Brain pericyte (primary cell): ENCODE results near the gene IER5L.
"Not testable (repeated sequence)": the region's sequence is repeated elsewhere in the genome, so short reads cannot be mapped to it uniquely, and the experiment has no call there.

Experiments used
- DNase-seq: peaks from one replicate; pipeline ENCODE4 v3.0.0-alpha.2; 2012; ENCODE audit warnings: low read depth, low spot score

IER5L gene

DNA sequence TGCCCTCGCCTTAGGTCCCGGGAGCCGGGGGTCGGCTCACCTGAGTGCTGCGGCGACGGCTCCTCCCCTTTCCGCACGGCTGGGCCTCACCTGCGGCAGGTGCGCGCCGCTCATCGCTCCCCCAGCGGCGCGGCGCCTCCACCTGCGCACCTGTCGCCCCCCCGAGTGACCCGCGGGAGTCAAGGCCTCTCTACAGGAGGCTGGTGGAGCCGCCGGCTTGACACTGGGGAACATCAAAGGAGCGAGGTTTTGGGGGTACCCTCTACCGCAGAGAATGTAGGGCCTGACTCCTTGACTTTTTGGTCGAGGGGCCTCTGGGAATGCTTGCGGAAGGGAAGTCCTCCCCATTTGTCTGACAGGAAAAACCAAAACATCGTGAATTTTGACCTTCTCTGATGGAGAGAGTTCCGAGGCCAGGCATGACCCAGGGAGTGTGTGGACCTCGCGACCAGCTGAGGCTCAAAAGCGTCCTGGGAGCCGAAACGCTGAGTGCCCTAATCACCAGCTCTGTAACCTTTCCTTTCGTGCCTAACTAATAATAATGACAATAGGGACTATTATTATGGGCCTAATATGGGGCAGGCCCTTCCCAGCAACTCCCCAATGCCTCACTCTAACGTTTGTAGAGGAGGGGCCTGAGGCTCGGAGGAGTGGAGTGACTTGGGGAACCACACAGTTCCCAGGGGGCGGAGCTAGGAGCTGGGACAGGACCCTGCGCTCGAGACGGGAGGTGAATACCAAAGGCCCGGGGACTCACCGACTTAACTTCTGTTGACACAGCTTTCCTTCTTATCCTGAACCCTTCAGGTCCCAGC is 714 bp upstream of the IER5L start:
- no peak for DNase-seq

DNA sequence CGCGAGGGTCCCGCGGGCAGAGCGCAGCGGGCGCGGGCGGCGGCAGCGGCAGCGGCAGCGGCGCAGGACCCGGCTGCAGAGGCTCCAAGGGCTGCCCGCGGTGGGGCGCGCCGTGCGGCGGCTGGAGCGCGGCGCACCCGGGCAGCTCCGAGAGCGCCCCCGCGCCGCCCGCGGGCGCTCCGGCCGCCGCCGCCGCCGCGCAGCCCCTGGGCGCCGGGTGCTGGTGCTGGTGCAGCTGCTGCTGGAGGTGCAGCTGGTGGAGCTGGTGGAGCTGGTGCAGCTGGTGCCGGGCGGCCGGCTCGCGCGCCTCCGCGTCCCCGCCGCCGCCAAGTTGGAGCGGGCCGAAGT is 644 bp downstream of the IER5L start:
- no peak for DNase-seq

DNA sequence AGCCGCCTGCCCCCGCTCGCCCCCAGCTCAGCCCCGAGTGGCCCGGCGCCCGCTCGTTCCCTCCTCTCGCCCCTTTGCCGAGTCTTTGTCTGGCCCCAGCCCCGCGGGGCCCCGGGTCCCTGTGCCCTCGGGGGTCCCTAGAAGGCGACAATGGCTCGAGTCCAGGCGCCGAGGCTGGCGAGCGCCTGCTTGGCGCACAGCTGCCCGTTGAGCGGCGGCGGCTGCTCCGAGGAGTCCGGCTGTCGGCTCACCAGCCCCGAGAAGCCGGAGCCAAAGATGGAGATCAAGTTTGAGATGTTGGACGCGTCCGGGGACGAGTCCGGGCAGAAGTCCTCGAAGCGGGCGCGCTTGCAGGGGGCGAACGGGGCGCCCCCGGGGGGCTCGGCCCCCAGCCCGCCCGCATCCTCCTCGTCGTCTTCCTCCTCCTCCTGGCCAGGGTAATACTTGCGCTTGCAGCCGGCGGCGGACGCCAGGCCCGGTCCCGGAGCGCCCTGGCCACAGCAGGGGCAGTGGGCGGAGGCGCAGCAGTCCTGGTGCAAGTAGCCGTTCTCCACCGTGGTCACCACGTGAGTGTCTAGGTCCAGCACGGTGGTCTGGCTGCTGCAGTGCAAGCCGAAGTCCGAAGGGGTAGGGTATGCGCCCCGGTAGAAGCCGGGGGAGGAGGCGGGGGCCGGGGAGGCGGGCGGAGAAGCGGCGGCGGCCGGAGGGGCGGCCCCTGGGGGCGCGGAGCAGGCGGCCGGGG is 1.2 kb downstream of the IER5L start:
- no peak for DNase-seq

DNA sequence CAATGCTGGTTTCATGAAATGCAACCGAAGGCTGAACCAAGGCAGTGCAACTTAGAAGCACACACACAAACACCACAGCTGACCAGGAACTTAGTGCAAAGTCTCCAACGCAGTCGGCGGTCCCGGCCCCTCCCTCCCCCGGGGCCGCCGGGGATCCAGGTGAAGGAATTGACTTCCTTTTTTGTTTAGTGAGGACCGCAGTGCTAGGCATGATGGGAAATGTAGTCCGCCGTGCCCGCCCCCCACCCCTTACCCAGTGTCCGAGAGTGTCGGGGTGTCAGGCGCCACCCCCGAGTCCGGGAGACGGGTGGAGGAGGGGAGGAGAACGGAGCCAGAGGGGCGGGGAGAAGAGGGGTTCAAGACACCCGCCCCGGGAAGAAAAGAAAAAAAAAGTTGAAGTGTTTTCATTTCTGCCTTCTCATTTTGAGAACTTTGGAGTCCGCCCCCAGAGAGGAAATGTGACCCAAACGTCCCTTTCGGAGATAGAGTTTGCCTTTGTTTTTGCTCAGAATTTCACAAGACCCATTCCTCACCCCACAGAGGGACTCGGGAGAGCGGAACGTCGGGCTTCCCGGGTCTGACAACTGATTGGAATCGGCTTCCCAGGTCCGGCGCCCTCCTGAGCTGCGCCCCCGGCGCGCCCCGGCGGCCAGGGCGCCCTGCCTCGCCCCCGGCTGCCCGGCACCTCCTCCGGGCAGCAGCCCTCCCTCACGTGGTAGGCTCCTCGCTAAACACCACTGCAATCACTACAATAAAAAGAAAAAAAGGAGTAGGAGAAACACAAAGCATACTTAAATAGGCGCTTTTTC is 2.0 kb downstream of the IER5L start:
- DNase-seq: peak; percentile 68

DNA sequence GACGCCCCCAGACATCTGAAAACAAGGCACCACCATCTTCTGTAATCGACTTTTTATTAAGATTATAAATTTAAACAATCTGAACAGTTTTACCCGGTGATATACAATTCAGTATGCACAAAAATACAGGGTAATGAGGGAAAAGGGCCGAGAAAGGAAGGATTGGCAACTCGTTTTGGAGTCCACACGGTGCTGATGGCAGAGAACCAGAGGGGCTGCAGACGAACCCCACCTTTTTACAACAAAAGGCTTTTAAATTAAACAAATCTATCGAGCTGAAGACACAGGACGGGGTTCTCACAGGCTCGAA is 2.6 kb downstream of the IER5L start:
- DNase-seq: no peak

DNA sequence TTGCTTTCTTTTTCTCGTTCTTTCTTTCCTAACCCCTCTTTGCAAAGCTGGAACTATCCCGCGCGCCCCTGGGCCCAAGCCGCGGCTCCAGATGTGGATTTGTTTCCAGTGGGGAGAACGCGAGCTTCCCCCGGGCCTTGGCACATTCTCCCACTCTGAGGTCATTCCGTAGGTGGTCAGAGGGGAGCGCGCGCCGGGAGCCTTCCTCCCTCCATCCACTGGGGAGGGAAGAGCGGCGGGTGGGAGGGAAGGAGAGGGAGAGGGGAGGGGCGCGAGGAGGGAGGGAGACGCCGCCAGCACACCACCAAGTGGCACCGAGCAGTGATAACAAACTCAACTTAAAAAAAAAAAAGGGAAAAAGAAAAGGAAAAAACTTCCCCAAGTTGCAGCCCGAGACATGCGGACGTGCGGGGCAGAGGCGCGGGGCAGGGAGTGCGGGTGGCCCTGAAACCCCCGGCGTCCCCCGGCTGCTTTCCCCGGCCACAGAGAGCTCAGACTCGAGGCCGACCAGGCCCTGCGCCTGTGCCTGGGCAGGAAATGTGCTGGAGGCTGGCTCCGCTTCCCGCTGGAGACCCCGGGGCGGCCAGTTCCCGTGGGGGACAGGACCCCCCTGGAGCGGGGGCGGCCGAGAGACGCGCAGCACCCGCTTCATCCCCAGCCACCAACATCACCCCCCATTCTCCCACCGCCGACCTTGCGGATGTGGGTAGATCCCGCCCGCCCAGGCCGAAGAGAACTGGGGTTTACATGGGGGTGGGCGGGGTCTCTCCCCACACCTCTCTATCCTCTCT is 3.1 kb downstream of the IER5L start:
- DNase-seq: peak; percentile 52

DNA sequence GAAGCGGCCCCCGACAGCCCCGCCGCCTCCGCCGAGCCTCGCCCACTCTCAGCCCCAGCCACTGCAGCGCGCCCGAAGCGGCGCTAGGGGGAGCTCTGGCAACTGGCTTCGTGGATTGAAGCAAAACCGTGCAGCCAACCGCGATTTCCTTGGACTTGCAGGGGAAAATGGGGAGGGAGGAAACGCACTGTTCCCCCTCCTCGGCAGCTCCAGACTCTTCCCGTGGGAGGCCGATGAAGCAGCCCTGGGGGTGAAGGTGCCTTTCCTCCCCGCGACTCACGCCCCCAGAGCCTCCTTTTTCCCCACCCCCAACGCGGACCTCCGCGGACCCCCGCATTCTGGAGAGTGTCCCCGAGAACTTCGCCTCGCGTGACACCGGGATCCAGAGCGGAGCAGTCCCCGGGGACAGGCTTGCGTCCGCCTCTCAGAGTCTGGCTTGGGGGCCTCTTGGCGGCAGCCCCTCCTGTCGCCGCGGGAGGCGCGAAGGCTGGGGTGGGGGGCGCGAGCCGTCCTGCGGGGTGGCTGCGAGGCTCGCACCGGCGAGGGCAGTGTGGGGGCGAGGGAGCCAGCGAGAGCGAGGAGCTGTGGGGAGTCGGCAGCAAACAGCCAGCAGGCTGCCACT is 3.8 kb downstream of the IER5L start:
- peak; percentile 51 for DNase-seq

DNA sequence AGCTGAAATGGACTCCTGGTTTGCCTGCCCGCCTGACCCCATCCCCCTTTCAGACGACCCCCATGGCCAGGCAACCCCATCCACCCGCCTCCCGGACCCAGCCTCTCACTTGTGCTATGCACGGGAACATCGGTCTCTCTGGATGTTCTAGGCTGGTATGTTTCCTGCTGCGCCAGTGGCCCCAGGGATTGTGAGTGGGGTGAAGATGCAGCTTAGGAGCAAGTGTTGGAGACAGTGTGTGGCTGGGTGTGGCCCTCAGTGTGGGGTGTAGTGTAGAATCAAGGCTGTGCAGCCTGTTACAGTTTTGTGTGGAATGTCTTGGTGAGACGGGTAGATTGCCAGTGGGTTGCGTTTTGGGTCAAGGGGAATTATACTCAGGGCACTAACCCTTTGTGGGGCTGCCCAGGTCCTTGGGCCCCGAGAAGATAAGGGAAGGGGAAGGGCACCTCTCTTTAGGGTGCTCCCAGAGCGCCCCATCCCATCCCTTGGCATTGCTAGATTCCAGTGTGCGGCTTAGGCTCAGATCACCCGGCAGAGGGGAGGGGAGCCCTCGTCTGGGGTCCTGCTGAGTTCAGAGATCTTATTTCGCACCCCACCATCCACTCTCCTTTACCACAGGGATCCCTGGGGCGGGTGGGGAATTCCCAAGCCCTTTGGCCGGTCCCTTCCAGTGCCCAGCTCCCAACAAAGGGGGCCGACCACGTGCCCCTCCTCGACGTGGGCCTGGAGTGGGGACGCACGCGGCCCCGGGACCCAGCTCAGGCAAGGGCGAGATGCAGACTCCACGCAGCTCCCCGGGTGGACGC is 4.6 kb downstream of the IER5L start:
- no peak for DNase-seq

DNA sequence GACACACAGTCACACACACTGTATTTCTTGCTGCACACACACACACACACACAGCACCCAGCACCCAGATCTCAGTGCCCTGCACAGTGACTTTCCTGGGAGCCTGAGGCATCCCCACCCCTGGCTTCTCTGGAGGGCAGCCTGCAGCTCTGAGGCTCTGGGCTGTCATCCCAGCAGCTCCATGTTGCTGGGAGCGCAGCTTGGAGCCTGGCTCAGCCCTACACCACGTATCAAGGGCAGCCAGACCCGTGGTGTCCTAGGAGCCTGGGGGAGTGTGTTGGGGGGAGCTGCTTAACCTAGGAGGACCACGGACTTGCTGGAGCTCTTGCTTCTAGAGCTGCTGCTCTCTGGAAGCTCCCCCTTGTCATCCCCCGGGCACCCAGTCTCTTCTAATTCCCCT is 5.2 kb downstream of the IER5L start:
- DNase-seq: no peak

DNA sequence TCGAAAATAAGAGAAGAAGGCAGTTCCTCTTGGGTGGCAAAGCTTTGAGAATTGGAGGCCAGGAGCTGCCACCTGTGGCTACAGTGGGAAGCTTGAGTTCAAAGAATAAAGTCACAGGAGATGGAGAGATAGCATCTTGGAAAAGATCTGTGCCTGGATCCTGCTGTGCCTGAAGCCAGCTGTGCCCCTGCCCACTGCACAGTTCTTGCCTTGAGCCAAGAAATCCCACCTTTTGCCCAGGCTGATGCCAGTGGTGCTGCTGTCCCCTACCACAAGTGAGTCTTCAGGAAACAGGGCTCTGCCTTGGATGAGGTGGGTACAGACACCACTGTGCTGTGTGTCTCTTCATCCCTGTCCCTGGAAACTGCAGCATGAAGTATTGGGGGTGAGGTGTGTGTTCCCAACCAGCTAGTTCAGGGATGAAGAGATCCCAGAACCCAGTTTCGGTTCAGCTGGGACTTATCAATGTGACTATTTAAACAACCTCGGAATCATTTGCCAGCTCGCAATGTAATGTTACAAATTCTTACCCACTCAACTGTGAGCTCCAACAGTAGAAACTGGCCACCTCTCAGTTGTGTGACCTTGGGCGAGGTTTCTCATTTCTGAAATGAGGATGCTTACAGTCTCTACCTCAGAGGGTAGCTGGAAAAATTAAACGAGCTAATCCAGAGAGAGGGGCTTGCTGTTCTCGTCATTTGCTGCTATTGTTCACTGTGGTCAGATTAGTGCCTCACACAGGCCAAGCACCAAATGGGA is 5.9 kb downstream of the IER5L start:
- no peak for DNase-seq

DNA sequence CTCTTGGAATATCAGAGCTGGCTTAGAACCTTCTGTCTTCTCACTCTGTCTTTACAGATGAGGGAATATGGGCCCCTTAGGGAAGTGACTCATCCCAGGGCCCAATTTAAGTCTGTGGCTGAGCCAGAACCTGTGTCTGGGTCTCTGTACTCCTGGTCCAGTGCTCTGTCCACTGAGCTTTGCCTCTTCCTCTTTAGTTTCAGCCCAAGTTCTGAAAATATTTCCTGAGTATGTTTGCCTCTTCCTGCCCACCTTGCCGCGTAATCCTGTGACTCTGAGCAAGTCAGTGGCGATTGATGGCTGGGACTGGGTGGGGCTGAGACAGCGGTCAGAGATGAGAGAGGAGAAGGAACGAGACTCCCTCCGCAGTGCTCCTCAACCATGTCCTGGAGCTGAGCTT is 7.8 kb downstream of the IER5L start:
- DNase-seq: no peak

DNA sequence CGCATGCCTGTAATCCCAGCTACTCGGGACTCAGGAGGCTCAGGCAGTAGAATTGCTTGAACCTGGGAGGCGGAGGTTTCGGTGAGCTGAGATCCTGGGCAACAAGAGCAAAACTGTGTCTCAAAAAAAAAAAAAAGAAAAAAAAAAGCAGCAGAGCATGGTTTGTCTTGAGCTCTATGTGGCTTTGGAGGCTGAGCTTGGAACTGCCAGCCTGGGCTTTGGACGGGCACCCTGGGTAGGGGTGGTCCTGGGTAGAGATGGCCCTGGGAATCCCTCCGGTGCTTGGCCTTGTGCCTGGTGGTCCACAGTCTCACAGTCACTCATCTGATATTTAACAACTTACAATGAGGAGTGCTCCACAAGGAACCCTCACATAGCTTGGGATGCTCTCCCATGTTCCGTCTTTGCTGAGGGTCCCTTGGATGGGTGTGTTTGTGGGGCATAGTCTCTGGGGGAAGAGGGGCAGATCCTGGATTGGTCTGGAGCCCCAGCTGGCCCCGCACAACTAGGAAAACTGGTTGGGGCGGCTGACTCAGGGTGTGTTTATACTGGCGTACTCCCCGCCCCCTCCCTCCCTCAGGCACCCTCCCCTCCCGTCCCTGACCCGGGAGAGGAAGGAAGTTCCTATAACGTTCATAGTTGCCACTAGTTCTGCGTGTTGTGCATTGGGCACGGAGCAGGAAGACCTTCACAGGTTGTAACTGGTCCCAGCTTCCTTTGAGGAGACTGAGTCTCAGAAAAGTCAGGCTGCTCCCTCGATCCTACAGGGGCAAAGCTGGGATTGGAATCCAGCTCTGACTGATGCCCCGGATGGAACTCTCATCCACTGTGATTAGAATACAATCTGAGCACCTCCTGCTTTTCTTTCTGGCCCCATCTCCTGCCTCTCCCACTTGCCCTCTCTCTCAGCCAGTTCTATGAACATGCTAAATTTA is 11.2 kb downstream of the IER5L start:
- DNase-seq: no peak

DNA sequence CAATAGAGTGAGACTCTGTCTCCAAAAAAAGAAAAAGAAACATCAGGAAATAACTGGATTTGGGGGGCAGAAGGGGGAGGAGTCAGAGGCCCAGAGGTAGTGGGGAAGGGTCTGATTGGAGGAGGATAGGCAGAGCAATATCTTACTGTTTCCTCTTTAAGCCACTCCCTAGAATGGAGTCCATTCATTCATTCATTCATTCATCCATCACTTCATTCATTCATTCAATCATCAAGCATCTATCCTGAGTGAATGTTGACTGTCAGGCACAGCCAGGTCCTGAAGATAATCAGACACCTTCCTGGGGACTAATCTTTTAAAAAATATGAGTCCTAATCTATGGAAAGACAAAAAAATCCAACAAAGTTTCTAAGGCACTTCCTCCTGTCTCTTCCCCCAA is 12.9 kb downstream of the IER5L start:
- no peak for DNase-seq

DNA sequence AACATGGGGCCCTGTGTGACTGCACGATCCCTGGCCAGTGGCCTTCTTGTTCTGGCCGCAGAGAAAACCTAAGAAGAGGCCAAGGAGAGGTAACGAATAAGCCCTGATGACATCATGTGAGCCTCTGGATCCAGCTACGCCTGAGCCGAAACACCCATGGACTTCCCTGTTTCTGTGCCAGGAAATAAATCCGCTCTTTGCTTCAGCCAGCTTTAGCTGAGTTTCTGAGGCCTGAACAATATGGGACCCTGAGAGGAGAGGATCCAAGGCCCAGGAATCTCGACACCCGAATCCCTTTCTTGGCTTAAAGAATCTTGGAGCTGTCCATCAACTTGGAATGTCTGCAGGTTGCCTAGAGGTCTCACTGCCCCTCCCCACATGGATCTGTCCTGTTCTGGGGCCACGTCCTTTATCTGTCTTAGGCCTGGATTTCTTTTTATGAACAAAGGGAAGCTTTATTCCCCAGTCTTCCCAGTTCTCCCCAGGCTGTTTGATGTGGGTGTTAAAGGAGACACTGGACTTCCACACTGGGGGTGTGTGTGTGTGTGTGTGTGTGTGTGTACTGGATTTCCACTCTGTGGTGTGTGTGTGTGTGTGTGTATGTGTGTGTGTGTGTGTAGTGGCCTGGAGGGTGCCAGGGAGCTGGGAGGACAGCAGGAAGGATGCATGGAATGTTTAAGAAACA is 13.7 kb downstream of the IER5L start:
- no peak for DNase-seq

DNA sequence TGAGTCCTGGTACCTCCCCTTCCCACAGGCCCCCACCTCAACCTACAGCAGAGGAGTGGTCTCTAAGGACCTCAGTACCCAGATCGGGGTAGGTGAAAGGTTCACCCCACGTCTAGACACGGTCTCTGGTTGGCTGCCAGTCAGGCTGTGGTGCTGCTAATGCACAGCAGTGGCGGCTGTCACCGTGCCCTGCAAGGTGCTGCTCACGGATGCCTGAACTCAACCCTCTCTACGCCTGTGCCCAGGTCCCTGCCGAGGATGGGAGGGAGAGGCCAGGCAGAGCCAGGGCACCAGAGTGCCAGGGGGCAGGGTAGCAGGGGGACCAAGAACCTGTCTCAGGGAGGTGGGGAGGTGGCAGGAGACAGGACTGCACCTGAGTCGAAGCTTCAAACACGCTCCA is 14.3 kb downstream of the IER5L start:
- no peak for DNase-seq

DNA sequence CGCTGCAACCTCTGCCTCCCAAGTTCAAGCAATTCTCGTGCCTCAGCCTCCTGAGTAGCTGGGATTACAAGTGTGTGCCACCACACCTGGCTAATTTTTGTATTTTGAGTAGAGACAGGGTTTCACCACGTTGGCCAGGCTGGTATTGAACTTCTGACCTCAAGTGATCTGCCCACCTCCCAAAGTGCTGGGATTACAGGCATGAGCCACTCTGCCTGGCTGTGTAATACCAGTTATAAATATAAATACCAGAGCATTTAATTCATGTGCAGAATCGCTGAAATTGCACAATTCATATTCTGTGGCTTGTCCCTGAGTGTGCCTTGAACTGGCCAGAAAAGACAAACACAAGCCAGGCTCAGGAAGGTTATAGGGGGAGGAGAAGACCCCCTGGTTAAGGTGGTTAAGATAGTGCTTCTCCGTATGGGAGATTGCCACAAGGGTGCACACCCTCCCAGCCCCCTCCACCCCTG is 14.8 kb downstream of the IER5L start:
- DNase-seq: not testable (repeated sequence)

DNA sequence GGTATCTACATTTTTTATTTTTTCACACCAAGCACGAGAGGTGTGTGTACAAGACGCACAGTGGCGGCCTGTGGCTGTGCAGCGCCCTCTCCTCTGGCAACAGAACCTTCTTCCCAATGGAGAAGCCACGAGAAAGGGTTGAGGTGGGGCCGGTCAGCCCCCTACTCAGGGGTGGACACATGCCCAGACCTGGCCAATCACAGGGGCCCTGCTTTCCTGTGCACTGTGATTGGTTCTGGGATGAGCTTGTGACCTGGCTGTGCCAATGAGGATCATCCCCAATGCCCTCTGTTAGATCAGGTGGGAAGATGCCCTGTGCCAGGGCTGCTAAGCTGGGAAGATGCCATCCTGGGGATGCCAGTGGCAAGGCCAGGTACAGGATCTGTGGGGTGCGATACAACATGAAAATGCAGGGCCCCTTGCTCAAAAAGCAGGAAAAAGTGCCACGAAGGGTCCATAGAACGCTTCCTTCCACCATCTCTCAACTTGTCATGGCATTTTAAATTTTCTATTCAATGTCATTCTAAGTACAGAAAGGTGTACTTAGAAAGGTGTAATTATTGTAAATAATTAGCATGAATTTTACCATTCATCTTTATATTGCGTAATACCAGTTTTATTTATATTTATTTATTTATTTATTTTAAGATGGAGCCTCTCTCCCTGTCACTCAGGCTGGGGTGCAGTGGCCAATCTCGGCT is 15.4 kb downstream of the IER5L start:
- no peak for DNase-seq

DNA sequence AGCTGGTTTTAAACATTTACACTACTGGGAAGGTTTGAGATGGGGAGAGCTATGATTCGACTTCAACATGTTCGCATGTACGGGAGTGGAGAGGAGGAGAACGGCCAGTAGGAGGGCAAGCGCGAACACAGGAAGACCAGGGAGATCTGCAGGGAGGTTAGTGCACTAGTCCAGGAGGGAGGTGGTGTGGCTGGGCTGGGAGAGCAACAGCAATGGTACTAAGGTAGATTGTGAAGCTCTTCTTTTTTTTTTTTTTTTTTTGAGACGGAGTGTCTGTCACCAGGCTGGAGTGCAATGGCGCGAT is 16.6 kb downstream of the IER5L start:
- no peak for DNase-seq
